GM23248 (cell line): ENCODE data around the gene PTPRE. TPM values are rescaled to one million over a fixed set of nuclear protein-coding genes. Genes with fewer than 3 reads are reported as not detected.

Experiments used
- DNase-seq: peaks from one replicate; pipeline ENCODE4 v3.0.0-alpha.2; 2015
- H2AFZ ChIP-seq: fragments of 200-600 bp; sonication (generic); 2 replicates; pipeline ENCODE4 v1.6.1; 2016; ENCODE audit warnings: antibody characterized with exemption
- H3F3A ChIP-seq: fragments of 200-600 bp; sonication (generic); 2 replicates; pipeline ENCODE4 v1.6.1; 2016; ENCODE audit warnings: mild to moderate bottlenecking, antibody characterized with exemption, mixed run types; ENCODE audit not compliant: insufficient read depth
- H3K27ac ChIP-seq: fragments of 200-600 bp; sonication (generic); 2 replicates; pipeline ENCODE4 v1.5.1; 2016; ENCODE audit warnings: mild to moderate bottlenecking
- H3K27me3 ChIP-seq: fragments of 200-600 bp; sonication (generic); replicated peaks from 2 replicates; pipeline ENCODE4 v1.6.1; 2016; ENCODE audit warnings: mild to moderate bottlenecking; ENCODE audit not compliant: insufficient read depth
- H3K36me3 ChIP-seq: fragments of 200-600 bp; sonication (generic); 2 replicates; pipeline ENCODE4 v1.6.1; 2016; ENCODE audit warnings: low read depth, mild to moderate bottlenecking
- H3K4me1 ChIP-seq: fragments of 200-600 bp; sonication (generic); 2 replicates; pipeline ENCODE4 v1.6.1; 2016; ENCODE audit warnings: mild to moderate bottlenecking; ENCODE audit not compliant: insufficient read depth
- H3K4me2 ChIP-seq: fragments of 200-600 bp; sonication (generic); one replicate; pipeline ENCODE4 v1.6.1; 2016; ENCODE audit warnings: mild to moderate bottlenecking; ENCODE audit not compliant: unreplicated experiment
- H3K4me3 ChIP-seq: fragments of 200-600 bp; sonication (generic); 2 replicates; pipeline ENCODE4 v1.5.1; 2016; ENCODE audit warnings: mild to moderate bottlenecking
- H3K79me2 ChIP-seq: fragments of 200-600 bp; sonication (generic); 2 replicates; pipeline ENCODE4 v1.6.1; 2016; ENCODE audit warnings: mild to moderate bottlenecking; ENCODE audit not compliant: insufficient read depth
- H3K9ac ChIP-seq: fragments of 200-600 bp; sonication (generic); 2 replicates; pipeline ENCODE4 v1.6.1; 2016; ENCODE audit warnings: mild to moderate bottlenecking
- H3K9me2 ChIP-seq: fragments of 200-600 bp; sonication (generic); 2 replicates; pipeline ENCODE4 v1.6.1; 2016; ENCODE audit warnings: mixed run types, mild to moderate bottlenecking, moderate library complexity; ENCODE audit not compliant: insufficient read depth
- H3K9me3 ChIP-seq: fragments of 200-600 bp; sonication (generic); one replicate; pipeline ENCODE4 v1.6.1; 2017; ENCODE audit warnings: low read depth
- H4K20me1 ChIP-seq: fragments of 200-600 bp; sonication (generic); 2 replicates; pipeline ENCODE4 v1.6.0; 2016; ENCODE audit not compliant: insufficient read depth
- EZH2 ChIP-seq: fragments of 200-600 bp; sonication (generic); IDR thresholded peaks from 2 replicates; pipeline ENCODE4 v1.6.1; 2018; ENCODE audit warnings: antibody characterized with exemption, mild to moderate bottlenecking; ENCODE audit not compliant: insufficient read depth, poor library complexity, severe bottlenecking
- EZH2phosphoT487 ChIP-seq: fragments of 200-600 bp; sonication (generic); IDR thresholded peaks from 2 replicates; pipeline ENCODE4 v1.6.1; 2018; ENCODE audit warnings: antibody characterized with exemption, moderate library complexity, mild to moderate bottlenecking, low read depth; ENCODE audit not compliant: insufficient read depth
- WGBS, 2 experiments: methylation state at CpG; one replicate each; pipeline ENCODE4 v1.1.6; 2015 to 2017; ENCODE audit warnings: low lambda C conversion rate in 2 of 2, low coverage in 1 of 2; ENCODE audit errors: missing lambda C conversion rate in 2 of 2; 5-methylcytosine and 5-hydroxymethylcytosine counted together
- in situ Hi-C: fragments of 300-500 bp; cut with MboI; formaldehyde crosslinking; loops from 2 replicates; pipeline ENCODE4 v1.15.0; 2020
- polyA plus RNA-seq: library from polyadenylated mRNA; unstranded; fragments of >200 nt; fragmentation: Nextera tagmentation; extraction: Ambion mirVana; gene quantifications from 2 replicates; pipeline ENCODE4 v1.2.1, GENCODE V29; 2016
- total RNA-seq: library from RNA; depleted of rRNA; stranded (reverse); fragments of >200 nt; shearing (Covaris generic); gene quantifications from 2 replicates; pipeline ENCODE4 v1.2.3, GENCODE V29; 2014

PTPRE gene
- total and polyA plus RNA-seq, 2 experiments from 2014 or later, result 2.7 to 4.7 TPM

GRCh38 chr10:128003521-128003920, 96.6 kb downstream of the PTPRE start:
- H4K20me1 ChIP-seq, result no peaks in the 10 kb centered on the region
- H2AFZ ChIP-seq, result no peak overlapping the region
- H3F3A ChIP-seq, result no peaks in the 10 kb centered on the region
- peaks cover 9% of the 10 kb centered on the region for H3K4me1 ChIP-seq
- H3K4me2 ChIP-seq, result no peak overlapping the region
- H3K27ac ChIP-seq, result no peak overlapping the region
- H3K79me2 ChIP-seq, result no peaks in the 10 kb centered on the region
- DNase-seq, result no peak
- no peaks in the 10 kb centered on the region for H3K9me3 ChIP-seq
- no peaks in the 10 kb centered on the region for H3K9me2 ChIP-seq
- WGBS, 2 experiments, result 53 to 55% methylated on average over 7 of the region's 7 CpGs
- TF ChIP-seq EZH2phosphoT487 (no peak), EZH2 (no peak)
- H3K36me3 ChIP-seq, result no peaks in the 10 kb centered on the region
- no peak overlapping the region for H3K9ac ChIP-seq
- no peaks in the 10 kb centered on the region for H3K27me3 ChIP-seq
- H3K4me3 ChIP-seq, result no peak overlapping the region
- in situ Hi-C loops, result no loop called here

- H3K9me2 ChIP-seq, result no peaks in the 10 kb centered on the region
- H4K20me1 ChIP-seq, result no peaks in the 10 kb centered on the region
- H2AFZ ChIP-seq, result no peak overlapping the region
- H3K36me3 ChIP-seq, result no peaks in the 10 kb centered on the region
- peaks cover 3% of the 10 kb centered on the region for H3K4me1 ChIP-seq
- in situ Hi-C loops, result no loop called here
- no peaks in the 10 kb centered on the region for H3K27me3 ChIP-seq
- H3K4me3 ChIP-seq, result no peak overlapping the region
- no peak for DNase-seq
- no peaks in the 10 kb centered on the region for H3K79me2 ChIP-seq
- no peak overlapping the region for H3K27ac ChIP-seq
- no peak overlapping the region for H3K4me2 ChIP-seq
- TF ChIP-seq EZH2, result no peak
- no peak for TF ChIP-seq EZH2phosphoT487
- no peaks in the 10 kb centered on the region for H3K9me3 ChIP-seq
- H3K9ac ChIP-seq, result no peak overlapping the region
- H3F3A ChIP-seq, result no peaks in the 10 kb centered on the region
- 77 to 94% methylated on average over 1 of the region's 1 CpG for WGBS, 2 experiments
Measured at GRCh38 chr10:128005858-128006257, 99.0 kb downstream of the PTPRE start.

DNA sequence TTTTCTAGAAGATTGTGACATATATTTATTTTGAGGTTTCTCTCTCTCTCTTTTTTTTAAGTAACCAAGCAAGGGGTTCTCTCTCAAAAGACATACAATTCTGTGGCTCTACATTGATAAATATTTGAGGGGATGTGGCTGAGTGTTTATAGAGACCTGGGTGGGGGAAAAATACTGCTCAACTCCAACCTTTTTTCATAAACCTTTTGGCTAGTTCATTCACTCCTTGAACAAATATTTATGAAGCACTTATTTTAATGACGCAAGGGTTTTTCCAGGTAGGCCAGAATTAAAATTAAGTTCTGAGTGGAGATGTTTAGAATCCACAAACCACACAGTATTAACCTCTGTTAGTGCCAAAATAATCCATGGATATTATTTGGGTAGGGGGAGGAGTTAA, 100.2 kb downstream of the PTPRE start:
- Histone ChIP-seq H2AFZ (no peak overlapping the region), H4K20me1 (no peaks in the 10 kb centered on the region), H3K4me3 (no peak overlapping the region), H3K4me2 (no peak overlapping the region), H3K4me1 (no peaks in the 10 kb centered on the region), H3K9me3 (no peaks in the 10 kb centered on the region), H3F3A (no peaks in the 10 kb centered on the region), H3K36me3 (no peaks in the 10 kb centered on the region), H3K27ac (no peak overlapping the region), H3K9ac (no peak overlapping the region), H3K9me2 (no peaks in the 10 kb centered on the region), H3K79me2 (no peaks in the 10 kb centered on the region), H3K27me3 (no peaks in the 10 kb centered on the region)
- in situ Hi-C loops, result no loop called here
- TF ChIP-seq EZH2phosphoT487 (no peak), EZH2 (no peak)
- WGBS, 2 experiments, result 89 to 97% methylated on average over 1 of the region's 1 CpG
- DNase-seq, result no peak

- no peaks in the 10 kb centered on the region for H3K27me3 ChIP-seq
- DNase-seq, result no peak
- H3K9me3 ChIP-seq, result no peaks in the 10 kb centered on the region
- in situ Hi-C loops, result no loop called here
- H3K4me1 ChIP-seq, result no peaks in the 10 kb centered on the region
- no peaks in the 10 kb centered on the region for H3F3A ChIP-seq
- no peak overlapping the region for H2AFZ ChIP-seq
- H3K9me2 ChIP-seq, result no peaks in the 10 kb centered on the region
- H4K20me1 ChIP-seq, result no peaks in the 10 kb centered on the region
- H3K4me2 ChIP-seq, result no peak overlapping the region
- H3K36me3 ChIP-seq, result no peaks in the 10 kb centered on the region
- no peak overlapping the region for H3K9ac ChIP-seq
- H3K4me3 ChIP-seq, result no peak overlapping the region
- H3K27ac ChIP-seq, result no peak overlapping the region
- TF ChIP-seq EZH2 (no peak), EZH2phosphoT487 (no peak)
- WGBS, 2 experiments, result 64 to 66% methylated on average over 4 to 7 of the region's 7 CpGs
- H3K79me2 ChIP-seq, result no peaks in the 10 kb centered on the region
Measured at GRCh38 chr10:128007971-128008370, 101.1 kb downstream of the PTPRE start.
